ENCODE data around the gene PATE3. TPM values are rescaled to one million over a fixed set of nuclear protein-coding genes. Genes with fewer than 3 reads are reported as not detected.

PATE3 gene
- total and polyA plus RNA-seq, 4 donors: not detected

DNA sequence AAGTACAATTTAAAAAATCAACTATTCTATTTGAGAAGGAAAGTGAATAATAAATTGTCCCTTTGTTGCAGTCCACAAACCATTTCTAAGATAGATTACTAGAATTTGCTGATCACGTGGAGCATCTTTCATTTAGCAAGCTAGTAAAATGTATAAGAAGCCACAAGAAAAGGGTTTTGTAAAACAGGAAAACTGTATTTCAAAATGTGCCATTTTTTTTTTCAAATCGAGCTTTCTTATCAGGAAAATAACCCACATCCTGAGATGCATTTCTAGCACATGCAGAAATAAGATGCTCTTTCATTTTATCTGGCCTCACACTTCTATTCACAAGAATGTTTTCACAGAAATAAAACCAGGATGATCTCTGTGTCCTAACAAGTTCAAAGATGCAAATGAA, 3.2 kb upstream of the PATE3 start:
- Histone ChIP-seq H3K36me3 (ENCODE audit: control insufficient read depth in 4 of 4, insufficient read depth in 3 of 4, low read depth in 1 of 4, low read length in 3 of 4) (no peaks in the 10 kb centered on the region), H3K4me1 (ENCODE audit: control insufficient read depth in 4 of 4, insufficient read depth in 4 of 4, low read length in 3 of 4) (no peaks in the 10 kb centered on the region), H3K27ac (ENCODE audit: low read depth in 1 of 2, low read length in 2 of 2) (no peak overlapping the region), H3K9ac (ENCODE audit: low read depth in 1 of 2, low read length in 2 of 2) (no peak overlapping the region), H3K9me3 (ENCODE audit: control insufficient read depth in 4 of 4, low read length in 3 of 4) (no peaks in the 10 kb centered on the region), H3K27me3 (ENCODE audit: control insufficient read depth in 4 of 4, insufficient read depth in 4 of 4, low read length in 3 of 4) (no peaks in the 10 kb centered on the region), H3K4me3 (ENCODE audit: low read depth in 1 of 3, low read length in 3 of 3) (no peak overlapping the region)
- WGBS: 43% methylated on average over 2 of the region's 2 CpGs
- no peak for TF ChIP-seq RXRA (IDR thresholded peaks at IDR 0.05)
- no peak for TF ChIP-seq FOXA2 (IDR thresholded peaks at IDR 0.05)
- no peak for TF ChIP-seq HNF4A (conservative IDR thresholded peaks at IDR 0.05)
- no peak for TF ChIP-seq FOXA1 (IDR thresholded peaks at IDR 0.05)
- TF ChIP-seq EGR1 (IDR thresholded peaks at IDR 0.05; ENCODE audit: low read depth in 2 of 2): no peak
- no peak for TF ChIP-seq SP1 (IDR thresholded peaks at IDR 0.05)
- TF ChIP-seq GABPA (IDR thresholded peaks at IDR 0.05 in 1 of 2, conservative IDR thresholded peaks at IDR 0.05 in 1 of 2): no peak
- TF ChIP-seq, protein P1, sequence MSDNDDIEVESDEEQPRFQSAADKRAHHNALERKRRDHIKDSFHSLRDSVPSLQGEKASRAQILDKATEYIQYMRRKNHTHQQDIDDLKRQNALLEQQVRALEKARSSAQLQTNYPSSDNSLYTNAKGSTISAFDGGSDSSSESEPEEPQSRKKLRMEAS (IDR thresholded peaks at IDR 0.05): no peak
- TF ChIP-seq NR2F2 (IDR thresholded peaks at IDR 0.05): no peak
- TF ChIP-seq, protein P2, sequence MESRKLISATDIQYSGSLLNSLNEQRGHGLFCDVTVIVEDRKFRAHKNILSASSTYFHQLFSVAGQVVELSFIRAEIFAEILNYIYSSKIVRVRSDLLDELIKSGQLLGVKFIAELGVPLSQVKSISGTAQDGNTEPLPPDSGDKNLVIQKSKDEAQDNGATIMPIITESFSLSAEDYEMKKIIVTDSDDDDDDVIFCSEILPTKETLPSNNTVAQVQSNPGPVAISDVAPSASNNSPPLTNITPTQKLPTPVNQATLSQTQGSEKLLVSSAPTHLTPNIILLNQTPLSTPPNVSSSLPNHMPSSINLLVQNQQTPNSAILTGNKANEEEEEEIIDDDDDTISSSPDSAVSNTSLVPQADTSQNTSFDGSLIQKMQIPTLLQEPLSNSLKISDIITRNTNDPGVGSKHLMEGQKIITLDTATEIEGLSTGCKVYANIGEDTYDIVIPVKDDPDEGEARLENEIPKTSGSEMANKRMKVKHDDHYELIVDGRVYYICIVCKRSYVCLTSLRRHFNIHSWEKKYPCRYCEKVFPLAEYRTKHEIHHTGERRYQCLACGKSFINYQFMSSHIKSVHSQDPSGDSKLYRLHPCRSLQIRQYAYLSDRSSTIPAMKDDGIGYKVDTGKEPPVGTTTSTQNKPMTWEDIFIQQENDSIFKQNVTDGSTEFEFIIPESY (IDR thresholded peaks at IDR 0.05): no peak
- no peak for TF ChIP-seq HNF4G (IDR thresholded peaks at IDR 0.05)
- TF ChIP-seq TAF1 (conservative IDR thresholded peaks at IDR 0.05): no peak
- TF ChIP-seq, protein P3, sequence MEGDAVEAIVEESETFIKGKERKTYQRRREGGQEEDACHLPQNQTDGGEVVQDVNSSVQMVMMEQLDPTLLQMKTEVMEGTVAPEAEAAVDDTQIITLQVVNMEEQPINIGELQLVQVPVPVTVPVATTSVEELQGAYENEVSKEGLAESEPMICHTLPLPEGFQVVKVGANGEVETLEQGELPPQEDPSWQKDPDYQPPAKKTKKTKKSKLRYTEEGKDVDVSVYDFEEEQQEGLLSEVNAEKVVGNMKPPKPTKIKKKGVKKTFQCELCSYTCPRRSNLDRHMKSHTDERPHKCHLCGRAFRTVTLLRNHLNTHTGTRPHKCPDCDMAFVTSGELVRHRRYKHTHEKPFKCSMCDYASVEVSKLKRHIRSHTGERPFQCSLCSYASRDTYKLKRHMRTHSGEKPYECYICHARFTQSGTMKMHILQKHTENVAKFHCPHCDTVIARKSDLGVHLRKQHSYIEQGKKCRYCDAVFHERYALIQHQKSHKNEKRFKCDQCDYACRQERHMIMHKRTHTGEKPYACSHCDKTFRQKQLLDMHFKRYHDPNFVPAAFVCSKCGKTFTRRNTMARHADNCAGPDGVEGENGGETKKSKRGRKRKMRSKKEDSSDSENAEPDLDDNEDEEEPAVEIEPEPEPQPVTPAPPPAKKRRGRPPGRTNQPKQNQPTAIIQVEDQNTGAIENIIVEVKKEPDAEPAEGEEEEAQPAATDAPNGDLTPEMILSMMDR (IDR thresholded peaks at IDR 0.05; ENCODE audit: low read depth, low read length, missing input control): no peak
- TF ChIP-seq, protein P4, sequence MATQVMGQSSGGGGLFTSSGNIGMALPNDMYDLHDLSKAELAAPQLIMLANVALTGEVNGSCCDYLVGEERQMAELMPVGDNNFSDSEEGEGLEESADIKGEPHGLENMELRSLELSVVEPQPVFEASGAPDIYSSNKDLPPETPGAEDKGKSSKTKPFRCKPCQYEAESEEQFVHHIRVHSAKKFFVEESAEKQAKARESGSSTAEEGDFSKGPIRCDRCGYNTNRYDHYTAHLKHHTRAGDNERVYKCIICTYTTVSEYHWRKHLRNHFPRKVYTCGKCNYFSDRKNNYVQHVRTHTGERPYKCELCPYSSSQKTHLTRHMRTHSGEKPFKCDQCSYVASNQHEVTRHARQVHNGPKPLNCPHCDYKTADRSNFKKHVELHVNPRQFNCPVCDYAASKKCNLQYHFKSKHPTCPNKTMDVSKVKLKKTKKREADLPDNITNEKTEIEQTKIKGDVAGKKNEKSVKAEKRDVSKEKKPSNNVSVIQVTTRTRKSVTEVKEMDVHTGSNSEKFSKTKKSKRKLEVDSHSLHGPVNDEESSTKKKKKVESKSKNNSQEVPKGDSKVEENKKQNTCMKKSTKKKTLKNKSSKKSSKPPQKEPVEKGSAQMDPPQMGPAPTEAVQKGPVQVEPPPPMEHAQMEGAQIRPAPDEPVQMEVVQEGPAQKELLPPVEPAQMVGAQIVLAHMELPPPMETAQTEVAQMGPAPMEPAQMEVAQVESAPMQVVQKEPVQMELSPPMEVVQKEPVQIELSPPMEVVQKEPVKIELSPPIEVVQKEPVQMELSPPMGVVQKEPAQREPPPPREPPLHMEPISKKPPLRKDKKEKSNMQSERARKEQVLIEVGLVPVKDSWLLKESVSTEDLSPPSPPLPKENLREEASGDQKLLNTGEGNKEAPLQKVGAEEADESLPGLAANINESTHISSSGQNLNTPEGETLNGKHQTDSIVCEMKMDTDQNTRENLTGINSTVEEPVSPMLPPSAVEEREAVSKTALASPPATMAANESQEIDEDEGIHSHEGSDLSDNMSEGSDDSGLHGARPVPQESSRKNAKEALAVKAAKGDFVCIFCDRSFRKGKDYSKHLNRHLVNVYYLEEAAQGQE (IDR thresholded peaks at IDR 0.05): no peak
- no peak for DNase-seq (ENCODE audit: low spot score)

DNA sequence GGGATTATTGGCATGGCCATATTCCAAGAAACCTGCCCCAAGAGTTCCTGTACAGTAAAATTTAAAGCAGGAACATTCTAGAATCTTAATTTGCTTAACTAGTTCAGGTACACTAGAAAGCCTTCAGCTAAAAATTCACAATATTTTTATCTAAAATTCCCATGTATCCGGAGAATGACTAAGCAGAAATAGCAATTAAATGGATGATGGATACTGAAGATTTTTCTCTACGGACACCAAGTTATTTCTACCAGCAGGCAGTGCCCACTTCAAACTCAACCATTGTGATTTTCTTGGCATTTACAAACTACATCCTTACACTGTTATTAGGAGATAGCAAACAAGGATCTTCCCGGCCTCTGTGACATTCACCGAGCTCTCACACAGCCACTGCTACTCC, 2.9 kb downstream of the PATE3 start:
- H3K27ac ChIP-seq (ENCODE audit: low read depth in 1 of 2, low read length in 2 of 2): no peak overlapping the region
- no peak overlapping the region for H3K4me3 ChIP-seq (ENCODE audit: low read depth in 1 of 3, low read length in 3 of 3)
- DNase-seq (ENCODE audit: low spot score): no peak
- H3K9ac ChIP-seq (ENCODE audit: low read depth in 1 of 2, low read length in 2 of 2): no peak overlapping the region
- WGBS: 94% methylated on average over 4 of the region's 4 CpGs
- no peaks in the 10 kb centered on the region for H3K27me3 ChIP-seq (ENCODE audit: control insufficient read depth in 4 of 4, insufficient read depth in 4 of 4, low read length in 3 of 4)
- no peak for TF ChIP-seq JUND (IDR thresholded peaks at IDR 0.05)
- no peak for TF ChIP-seq HNF4G (IDR thresholded peaks at IDR 0.05)
- no peak for TF ChIP-seq NR2F2 (IDR thresholded peaks at IDR 0.05)
- peaks cover 0 to 4% (median 1%) of the 10 kb centered on the region in 4 donors for H3K9me3 ChIP-seq (ENCODE audit: control insufficient read depth in 4 of 4, low read length in 3 of 4)
- no peaks in the 10 kb centered on the region for H3K4me1 ChIP-seq (ENCODE audit: control insufficient read depth in 4 of 4, insufficient read depth in 4 of 4, low read length in 3 of 4)
- no peaks in the 10 kb centered on the region for H3K36me3 ChIP-seq (ENCODE audit: control insufficient read depth in 4 of 4, insufficient read depth in 3 of 4, low read depth in 1 of 4, low read length in 3 of 4)

Measured in liver (tissue), 9 donors.